GM13976 (cell line): ENCODE results near the gene DHDDS.

Experiments used
- DNase-seq: peaks from one replicate; pipeline ENCODE4 v3.0.0; 2012; ENCODE audit warnings: low spot score
- CTCF ChIP-seq: IDR thresholded peaks from 2 replicates; pipeline ENCODE4 v1.5.1; 2012; ENCODE audit warnings: borderline replicate concordance, mild to moderate bottlenecking; ENCODE audit not compliant: insufficient read depth; ENCODE audit errors: extremely low read depth, missing control alignments, control extremely low read depth
- in situ Hi-C: fragments of 300-500 bp; cut with MboI; formaldehyde crosslinking; loops from one replicate; pipeline ENCODE4 v1.12.0; 2022; ENCODE audit warnings: low sequenced_read_pairs, mixed read lengths, inconsistent platforms; ENCODE audit not compliant: unreplicated experiment

Gene DHDDS

GRCh38 chr1:26469558-26469957 lies 37.4 kb downstream of the DHDDS start:
- in situ Hi-C loops, result no loop called here
- DNase-seq, result no peak
- no peak for TF ChIP-seq CTCF

- no peak for TF ChIP-seq CTCF
- in situ Hi-C loops, result no loop called here
- no peak for DNase-seq
Measured at GRCh38 chr1:26470878-26471497, 38.9 kb downstream of the DHDDS start.

DNA sequence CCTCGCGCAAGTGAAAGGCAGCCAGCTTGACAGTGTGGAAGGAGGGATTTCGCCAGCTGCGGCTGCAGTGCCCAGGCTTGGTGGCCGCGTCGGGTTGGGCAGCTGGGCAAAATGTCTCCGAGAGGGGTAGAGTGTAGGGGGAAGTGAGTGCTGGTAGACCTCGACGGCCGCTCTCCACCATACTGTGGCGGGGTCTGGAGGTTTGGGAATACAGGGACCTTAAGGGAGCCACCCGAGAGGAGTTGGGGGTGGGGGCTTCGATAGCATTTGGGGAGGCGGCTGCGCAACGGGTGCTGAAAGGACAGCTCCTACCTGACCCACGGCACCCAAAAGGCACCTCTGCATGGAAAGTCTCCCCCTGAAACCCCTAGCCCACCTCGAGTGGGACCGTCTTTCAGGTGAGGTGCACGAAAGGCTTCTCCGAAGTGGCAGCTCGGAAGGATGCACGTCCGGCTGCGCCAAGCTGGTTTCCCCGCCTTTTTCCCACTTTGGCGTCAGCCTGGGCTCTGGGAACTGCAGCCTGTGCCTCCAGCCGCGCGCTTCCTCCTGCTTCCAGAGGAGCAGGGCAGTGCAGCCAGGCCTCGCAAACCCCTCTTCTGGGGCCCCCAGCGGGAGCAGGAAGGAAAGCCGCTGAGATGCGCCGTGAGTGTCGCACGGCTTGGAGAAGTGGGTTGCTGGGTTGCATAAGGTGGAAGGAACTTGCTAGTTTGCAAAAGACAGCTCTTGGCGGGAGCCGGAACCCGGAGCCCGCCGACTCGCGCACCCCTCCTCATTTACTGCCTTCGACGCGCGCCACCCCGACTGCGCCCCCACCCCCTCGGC lies 39.6 kb downstream of the DHDDS start:
- peak; percentile 64 for DNase-seq
- no peak for TF ChIP-seq CTCF
- in situ Hi-C loops, result no loop called here

DNA sequence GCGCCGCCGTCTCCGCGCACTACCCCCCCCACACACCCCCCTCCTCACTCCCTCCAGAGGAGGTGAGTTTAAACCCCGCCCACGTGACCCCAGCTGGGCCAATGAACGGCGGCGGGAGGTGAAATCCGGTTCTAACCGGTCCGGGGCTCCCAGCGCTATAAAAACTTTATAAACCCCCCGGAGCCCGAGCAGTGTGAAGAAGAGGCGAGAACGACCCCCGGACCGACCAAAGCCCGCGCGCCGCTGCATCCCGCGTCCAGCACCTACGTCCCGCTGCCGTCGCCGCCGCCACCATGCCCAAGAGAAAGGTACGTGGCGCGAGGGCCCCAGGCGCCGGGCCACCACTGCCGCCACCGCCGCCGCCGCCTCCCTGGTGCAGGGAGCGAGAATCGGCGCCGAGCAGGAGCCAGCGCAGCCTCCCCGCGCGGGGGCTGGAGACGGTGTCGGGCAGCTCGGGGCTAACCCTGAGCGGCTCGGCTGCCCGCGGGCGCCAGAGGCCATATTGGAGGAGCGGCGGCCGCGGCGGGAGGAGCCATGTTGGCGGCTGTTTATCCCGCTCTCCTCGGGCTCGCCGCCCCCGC lies 40.3 kb downstream of the DHDDS start, which contains the start of gene HMGN2:
Gene HMGN2 (plus strand): TSS at position 121 of the 581 bp plus-strand sequence. CDS start 173 bp downstream, at position 294.
- TF ChIP-seq CTCF, result no peak
- DNase-seq, result peak; percentile 89
- in situ Hi-C loops, result no loop called here

GRCh38 chr1:26472901-26473845 lies 41.1 kb downstream of the DHDDS start:
- in situ Hi-C loops, result no loop called here
- DNase-seq, result peak; percentile 99
- no peak for TF ChIP-seq CTCF

DNA sequence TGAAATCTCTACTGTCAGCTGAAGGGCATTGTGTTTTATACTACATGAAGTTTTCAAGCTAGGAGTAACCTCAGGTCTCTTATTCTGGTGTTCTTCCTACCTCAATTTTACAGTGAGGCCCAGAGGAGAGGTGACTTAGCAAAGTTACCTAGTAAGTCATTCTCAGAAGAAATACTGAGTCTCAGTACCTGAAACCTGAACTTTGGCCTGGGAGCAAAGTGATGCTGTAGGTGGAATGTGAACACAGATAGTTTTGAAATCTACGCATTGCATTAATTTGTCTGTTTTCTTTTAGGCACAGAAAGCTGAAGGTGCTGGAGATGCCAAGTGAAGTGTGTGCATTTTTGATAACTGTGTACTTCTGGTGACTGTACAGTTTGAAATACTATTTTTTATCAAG lies 42.7 kb downstream of the DHDDS start:
- TF ChIP-seq CTCF, result no peak
- in situ Hi-C loops, result no loop called here
- DNase-seq, result no peak
